SK-N-SH (cell line): ENCODE measurements around the gene CLK2. TPM values are rescaled to one million over a fixed set of nuclear protein-coding genes. Genes with fewer than 3 reads are reported as not detected.

Experiments
- CTCF ChIA-PET: fragments of 300-600, 350-600 bp; formaldehyde crosslinking; extraction: SDS; loops from one replicate; lab custom pipeline; 2021; lab: Yijun Ruan, JAX
- POLR2A ChIA-PET: fragments of 350-600 bp; sonication (Branson Sonifier 250); formaldehyde crosslinking; extraction: SDS; loops from one replicate; lab custom pipeline; 2020; ENCODE audit warnings: antibody characterized with exemption, inconsistent platforms; lab: Yijun Ruan, JAX
- DNase-seq: peaks from one replicate; pipeline ENCODE4 v3.0.0; 2012
- H2AFZ ChIP-seq: fragments of 200-600 bp; sonication (generic); 2 replicates; pipeline ENCODE4 v1.8.1; 2016; ENCODE audit warnings: antibody characterized with exemption, mild to moderate bottlenecking, low read depth
- H3F3A ChIP-seq: fragments of 200-600 bp; sonication (generic); replicated peaks from 2 replicates; pipeline ENCODE3; 2016; ENCODE audit warnings: antibody characterized with exemption, mild to moderate bottlenecking; ENCODE audit not compliant: insufficient read depth
- H3K27ac ChIP-seq, 2 experiments: fragments of 200-500 bp in 1 of 2; fragments of 200-600 bp in 1 of 2; sonication (Bioruptor generic) in 1 of 2; sonication (generic), shearing (Covaris generic) in 1 of 2; 2 replicates each; pipeline versions ENCODE4 v1.5.1 to v1.6.1; 2014 to 2016; ENCODE audit warnings: low read depth in 2 of 2, inconsistent platforms in 1 of 2, low read length in 1 of 2, mild to moderate bottlenecking in 1 of 2, mixed read lengths in 1 of 2
- H3K27me3 ChIP-seq: fragments of 200-600 bp; sonication (generic), shearing (Covaris generic); 2 replicates; pipeline ENCODE4 v1.6.1; 2016; ENCODE audit warnings: mixed run types; ENCODE audit not compliant: insufficient read depth
- H3K36me3 ChIP-seq, 2 experiments: fragments of 200-500 bp in 1 of 2; fragments of 200-600 bp in 1 of 2; sonication (Bioruptor generic) in 1 of 2; sonication (generic) in 1 of 2; replicated peaks in 1 of 2; 2 replicates each; pipeline versions ENCODE3 to v1.5.1; 2014 to 2016; ENCODE audit warnings: low read length in 1 of 2, mild to moderate bottlenecking in 1 of 2; ENCODE audit not compliant: insufficient read depth in 2 of 2, control insufficient read depth in 1 of 2
- H3K4me1 ChIP-seq, 2 experiments: fragments of 200-500 bp in 1 of 2; fragments of 200-600 bp in 1 of 2; sonication (Bioruptor generic) in 1 of 2; sonication (generic), shearing (Covaris generic) in 1 of 2; 2 replicates each; pipeline versions ENCODE4 v1.5.1 to v1.6.1; 2014 to 2016; ENCODE audit warnings: low read depth in 1 of 2, low read length in 1 of 2, mixed run types in 1 of 2; ENCODE audit not compliant: insufficient read depth in 2 of 2, control insufficient read depth in 1 of 2
- H3K4me2 ChIP-seq: fragments of 200-600 bp; sonication (generic), shearing (Covaris generic); 2 replicates; pipeline ENCODE4 v1.6.1; 2017; ENCODE audit warnings: mixed run types
- H3K4me3 ChIP-seq, 2 experiments: fragments of 200-500 bp in 1 of 2; fragments of 200-600 bp in 1 of 2; sonication (Bioruptor generic) in 1 of 2; sonication (generic), shearing (Covaris generic) in 1 of 2; 2 replicates each; pipeline versions ENCODE4 v1.5.1 to v1.8.1; 2014 to 2016; ENCODE audit warnings: low read depth in 2 of 2, inconsistent platforms in 1 of 2, low read length in 1 of 2, mild to moderate bottlenecking in 1 of 2, mixed read lengths in 1 of 2, moderate library complexity in 1 of 2
- H3K79me2 ChIP-seq: fragments of 200-600 bp; sonication (generic); 2 replicates; pipeline ENCODE4 v1.8.1; 2017; ENCODE audit warnings: mild to moderate bottlenecking; ENCODE audit not compliant: insufficient read depth
- H3K9ac ChIP-seq: fragments of 200-600 bp; sonication (generic); 2 replicates; pipeline ENCODE4 v1.6.1; 2017; ENCODE audit warnings: mixed run types
- H3K9me2 ChIP-seq: fragments of 200-600 bp; sonication (generic); 2 replicates; pipeline ENCODE4 v1.6.1; 2017; ENCODE audit warnings: mixed run types
- H3K9me3 ChIP-seq: fragments of 200-600 bp; sonication (generic); 2 replicates; pipeline ENCODE4 v1.6.1; 2017; ENCODE audit warnings: mixed run types, mild to moderate bottlenecking, moderate library complexity
- H4K20me1 ChIP-seq: fragments of 200-600 bp; sonication (generic); 2 replicates; pipeline ENCODE4 v1.6.1; 2017; ENCODE audit warnings: mild to moderate bottlenecking, mixed run types; ENCODE audit not compliant: insufficient read depth
- CHD2 ChIP-seq: fragments of 150-350 bp; IDR thresholded peaks from 2 replicates; pipeline ENCODE4 v1.6.1; 2018; ENCODE audit warnings: low read length; ENCODE audit not compliant: partially characterized antibody
- ELF1 ChIP-seq: IDR thresholded peaks from 2 replicates; pipeline ENCODE4 v1.4.0; 2012
- FOXJ3 ChIP-seq: sonication (generic); formaldehyde crosslinking; IDR thresholded peaks from 2 replicates; pipeline ENCODE4 v1.5.1; 2020; ENCODE audit warnings: mild to moderate bottlenecking, missing genetic modification reagents
- GABPA ChIP-seq: IDR thresholded peaks from 2 replicates; pipeline ENCODE4 v1.4.0; 2012; ENCODE audit warnings: low read depth, mild to moderate bottlenecking
- IRF3 ChIP-seq: fragments of 150-350 bp; IDR thresholded peaks from 2 replicates; pipeline ENCODE4 v1.6.1; 2016; ENCODE audit warnings: mild to moderate bottlenecking, low read depth, low read length
- MAX ChIP-seq: IDR thresholded peaks from 2 replicates; pipeline ENCODE4 v1.4.0; 2012; ENCODE audit warnings: low read depth
- MEF2A ChIP-seq: IDR thresholded peaks from 2 replicates; pipeline ENCODE4 v1.4.0; 2012; ENCODE audit warnings: low read depth, borderline replicate concordance
- MXI1 ChIP-seq: IDR thresholded peaks from 2 replicates; pipeline ENCODE4 v1.6.1; 2012; ENCODE audit warnings: mild to moderate bottlenecking, low read depth, low read length, improper control_type of control experiment
- NRF1 ChIP-seq: IDR thresholded peaks from 2 replicates; pipeline ENCODE4 v1.6.1; 2012; ENCODE audit warnings: low read depth, mild to moderate bottlenecking, low read length
- PBX3 ChIP-seq: IDR thresholded peaks from 2 replicates; pipeline ENCODE4; 2012
- POLR2AphosphoS5 ChIP-seq: IDR thresholded peaks from 2 replicates; pipeline ENCODE4 v1.6.1; 2012; ENCODE audit warnings: low read depth, low read length
- REST ChIP-seq: IDR thresholded peaks from 2 replicates; pipeline ENCODE4 v1.6.1; 2012; ENCODE audit warnings: mild to moderate bottlenecking, low read depth, low read length, moderate library complexity
- SIN3A ChIP-seq: IDR thresholded peaks from 2 replicates; pipeline ENCODE4 v1.6.1; 2012; ENCODE audit warnings: low read depth, mild to moderate bottlenecking, low read length, moderate library complexity, borderline replicate concordance
- TAF1 ChIP-seq: IDR thresholded peaks from 2 replicates; pipeline ENCODE4 v1.6.1; 2012; ENCODE audit warnings: low read depth, mild to moderate bottlenecking, low read length, moderate library complexity, borderline replicate concordance
- TCF12 ChIP-seq: IDR thresholded peaks from 2 replicates; pipeline ENCODE4 v1.4.0; 2012
- USF1 ChIP-seq: IDR thresholded peaks from 2 replicates; pipeline ENCODE4 v1.4.0; 2012; ENCODE audit warnings: low read depth, borderline replicate concordance
- WGBS: methylation state at CpG from one replicate; pipeline ENCODE4 v1.1.6; 2017; ENCODE audit warnings: low lambda C conversion rate; 5-methylcytosine and 5-hydroxymethylcytosine counted together
- polyA plus RNA-seq, 3 experiments: library from polyadenylated mRNA; depleted of rRNA; stranded (reverse); fragments of >200 nt; gene quantifications; 2 replicates each; pipeline ENCODE4 v1.2.3, GENCODE V29; 2012

The CLK2 gene
- polyA plus RNA-seq, 1 of the 3 experiments (the other 2 are of a cell fraction), result 76.7 TPM

- CTCF ChIA-PET, result interaction anchor here (0.6 to 4.1 kb wide), 22 partner anchors 12 to 719 kb away, joined by 3 to 48 read pairs (median 4); partner anchors contain the start of genes ENTREP3, KRTCAP2, MTX1 and THBS3
- H3K4me2 ChIP-seq, result peak overlapping the region; percentile 91
- H3K9me2 ChIP-seq, result no peaks in the 10 kb centered on the region
- no peaks in the 10 kb centered on the region for H3K27me3 ChIP-seq
- peak overlapping the region; percentile 60 to 69 for H3K4me3 ChIP-seq
- peaks cover 34% of the 10 kb centered on the region for H3F3A ChIP-seq
- peak overlapping the region; percentile 83 for H2AFZ ChIP-seq
- peak overlapping the region; percentile 85 for H3K9ac ChIP-seq
- TF ChIP-seq ELF1 (peak; percentile 40; the same call in 1 of the 2 replicates), GABPA (0 out of 2 replicates have a peak, but pooled peaks have one; percentile 18), MXI1 (no peak; the same call in none of the 2 replicates), IRF3 (peak; percentile 70), NRF1 (peak; percentile 94), TCF12 (no peak), MEF2A (no peak), POLR2AphosphoS5 (peak; percentile 96), MAX (peak; percentile 71; the same call in 1 of the 2 replicates), CHD2 (peak; percentile 88), USF1 (peak; percentile 28; the same call in 1 of the 2 replicates), PBX3 (peak; percentile 98), TAF1 (peak; percentile 79), SIN3A (peak; percentile 78), FOXJ3 (CRISPR knock-in tag) (no peak), REST (peak; percentile 42; the same call in 1 of the 2 replicates)
- no peaks in the 10 kb centered on the region for H3K9me3 ChIP-seq
- H3K27ac ChIP-seq, result peak overlapping the region; percentile 86 to 93
- peaks cover 28% of the 10 kb centered on the region for H3K79me2 ChIP-seq
- H4K20me1 ChIP-seq, result no peaks in the 10 kb centered on the region
- DNase-seq, result peak; percentile 97
- H3K36me3 ChIP-seq, result no peaks in the 10 kb centered on the region
- peaks cover 12 to 14% of the 10 kb centered on the region in 2 experiments; a peak in 3 of 4 replicates for H3K4me1 ChIP-seq
- 4% methylated on average over 26 of the region's 42 CpGs for WGBS
- POLR2A ChIA-PET, result interaction anchor here (0.6 to 1.2 kb wide), 5 partner anchors 9 to 38 kb away, joined by 3 to 5 read pairs (median 3); partner anchors contain the start of gene THBS3
Observed at GRCh38 chr1:155227261-155228095, 45.8 kb downstream of the CLK2 start.
